H1 (cell line): ENCODE results near the gene FECH. TPM values are rescaled to one million over a fixed set of nuclear protein-coding genes. Genes with fewer than 3 reads are reported as not detected.

Source experiments
- CTBP2 ChIP-seq: IDR thresholded peaks from 2 replicates; pipeline ENCODE4 v1.7.0; 2011; ENCODE audit warnings: borderline replicate concordance, mild to moderate bottlenecking, moderate library complexity, mixed read lengths, low read length; ENCODE audit not compliant: insufficient read depth, insufficient read length
- KDM4A ChIP-seq: IDR thresholded peaks from one replicate; pipeline ENCODE4 v1.7.1; 2012; ENCODE audit warnings: low read depth, mild to moderate bottlenecking, moderate library complexity, low read length, inconsistent platforms; ENCODE audit not compliant: severe bottlenecking
- PHF8 ChIP-seq: fragments of 200-600 bp; sonication (generic); conservative IDR thresholded peaks from 2 replicates; pipeline ENCODE4 v1.7.1; 2012; ENCODE audit warnings: low read depth, mild to moderate bottlenecking, inconsistent platforms, low read length, moderate library complexity
- SIN3A ChIP-seq, 2 experiments: IDR thresholded peaks in 1 of 2; conservative IDR thresholded peaks in 1 of 2; 2 replicates each; pipeline ENCODE4 v1.6.1; 2011 to 2012; ENCODE audit warnings: low read length in 2 of 2, improper control_type of control experiment in 1 of 2, low read depth in 1 of 2, mild to moderate bottlenecking in 1 of 2
- SP2 ChIP-seq: IDR thresholded peaks from 2 replicates; pipeline ENCODE4 v1.6.1; 2012; ENCODE audit warnings: mild to moderate bottlenecking, low read length, inconsistent platforms
- TCF12 ChIP-seq: IDR thresholded peaks from 2 replicates; pipeline ENCODE4 v1.6.1; 2011; ENCODE audit warnings: low read depth, mild to moderate bottlenecking, low read length
- TEAD4 ChIP-seq: IDR thresholded peaks from 2 replicates; pipeline ENCODE4 v1.6.1; 2012; ENCODE audit warnings: low read depth, low read length, inconsistent platforms, mixed read lengths
- polyA plus RNA-seq, 7 experiments: library from polyadenylated mRNA; depleted of rRNA in 3 of 7; stranded (reverse) in 5 of 7; unstranded in 2 of 7; fragments of >200 nt in 5 of 7; fragments of 200-250 nt in 2 of 7; gene quantifications; 1 replicate in 5 of 7; 2 replicates in 1 of 7; 4 replicates in 1 of 7; pipeline versions ENCODE4 v1.2.1 to v1.2.3, GENCODE V29; 2011 to 2013; ENCODE audit warnings: missing spikeins in 2 of 7, mixed read lengths in 2 of 7
- total RNA-seq: library from RNA; stranded (reverse); fragmentation: NEBNext Ultra II Directional; extraction: Animal tissue kit (Norgen Biotek cat#: 25700); gene quantifications from 2 replicates; pipeline ENCODE4 v1.2.1, GENCODE V29; 2021
- TF ChIP-seq, protein P1 (sequence below): fragments of 300-600 bp; sonication (generic); IDR thresholded peaks from 2 replicates; pipeline ENCODE4 v1.7.1; 2012; ENCODE audit warnings: low read length, moderate library complexity, mild to moderate bottlenecking, inconsistent platforms; ENCODE audit not compliant: insufficient replicate concordance
- TF ChIP-seq, protein P2 (sequence below), 3 experiments: IDR thresholded peaks; 1 replicate in 2 of 3; 2 replicates in 1 of 3; pipeline versions ENCODE4 v1.5.1 to v1.6.1; 2011; ENCODE audit warnings: low read length in 3 of 3, mild to moderate bottlenecking in 3 of 3, inconsistent platforms in 2 of 3, low read depth in 1 of 3, moderate library complexity in 1 of 3; ENCODE audit not compliant: insufficient read depth in 1 of 3; ENCODE audit errors: control extremely low read depth in 1 of 3

Gene FECH
- total and polyA plus RNA-seq, 2 of the 8 experiments (the other 6 are each of a cell fraction or from before 2014, with no cell fraction given): 13.1 to 26.6 TPM

- TF ChIP-seq, protein P1, sequence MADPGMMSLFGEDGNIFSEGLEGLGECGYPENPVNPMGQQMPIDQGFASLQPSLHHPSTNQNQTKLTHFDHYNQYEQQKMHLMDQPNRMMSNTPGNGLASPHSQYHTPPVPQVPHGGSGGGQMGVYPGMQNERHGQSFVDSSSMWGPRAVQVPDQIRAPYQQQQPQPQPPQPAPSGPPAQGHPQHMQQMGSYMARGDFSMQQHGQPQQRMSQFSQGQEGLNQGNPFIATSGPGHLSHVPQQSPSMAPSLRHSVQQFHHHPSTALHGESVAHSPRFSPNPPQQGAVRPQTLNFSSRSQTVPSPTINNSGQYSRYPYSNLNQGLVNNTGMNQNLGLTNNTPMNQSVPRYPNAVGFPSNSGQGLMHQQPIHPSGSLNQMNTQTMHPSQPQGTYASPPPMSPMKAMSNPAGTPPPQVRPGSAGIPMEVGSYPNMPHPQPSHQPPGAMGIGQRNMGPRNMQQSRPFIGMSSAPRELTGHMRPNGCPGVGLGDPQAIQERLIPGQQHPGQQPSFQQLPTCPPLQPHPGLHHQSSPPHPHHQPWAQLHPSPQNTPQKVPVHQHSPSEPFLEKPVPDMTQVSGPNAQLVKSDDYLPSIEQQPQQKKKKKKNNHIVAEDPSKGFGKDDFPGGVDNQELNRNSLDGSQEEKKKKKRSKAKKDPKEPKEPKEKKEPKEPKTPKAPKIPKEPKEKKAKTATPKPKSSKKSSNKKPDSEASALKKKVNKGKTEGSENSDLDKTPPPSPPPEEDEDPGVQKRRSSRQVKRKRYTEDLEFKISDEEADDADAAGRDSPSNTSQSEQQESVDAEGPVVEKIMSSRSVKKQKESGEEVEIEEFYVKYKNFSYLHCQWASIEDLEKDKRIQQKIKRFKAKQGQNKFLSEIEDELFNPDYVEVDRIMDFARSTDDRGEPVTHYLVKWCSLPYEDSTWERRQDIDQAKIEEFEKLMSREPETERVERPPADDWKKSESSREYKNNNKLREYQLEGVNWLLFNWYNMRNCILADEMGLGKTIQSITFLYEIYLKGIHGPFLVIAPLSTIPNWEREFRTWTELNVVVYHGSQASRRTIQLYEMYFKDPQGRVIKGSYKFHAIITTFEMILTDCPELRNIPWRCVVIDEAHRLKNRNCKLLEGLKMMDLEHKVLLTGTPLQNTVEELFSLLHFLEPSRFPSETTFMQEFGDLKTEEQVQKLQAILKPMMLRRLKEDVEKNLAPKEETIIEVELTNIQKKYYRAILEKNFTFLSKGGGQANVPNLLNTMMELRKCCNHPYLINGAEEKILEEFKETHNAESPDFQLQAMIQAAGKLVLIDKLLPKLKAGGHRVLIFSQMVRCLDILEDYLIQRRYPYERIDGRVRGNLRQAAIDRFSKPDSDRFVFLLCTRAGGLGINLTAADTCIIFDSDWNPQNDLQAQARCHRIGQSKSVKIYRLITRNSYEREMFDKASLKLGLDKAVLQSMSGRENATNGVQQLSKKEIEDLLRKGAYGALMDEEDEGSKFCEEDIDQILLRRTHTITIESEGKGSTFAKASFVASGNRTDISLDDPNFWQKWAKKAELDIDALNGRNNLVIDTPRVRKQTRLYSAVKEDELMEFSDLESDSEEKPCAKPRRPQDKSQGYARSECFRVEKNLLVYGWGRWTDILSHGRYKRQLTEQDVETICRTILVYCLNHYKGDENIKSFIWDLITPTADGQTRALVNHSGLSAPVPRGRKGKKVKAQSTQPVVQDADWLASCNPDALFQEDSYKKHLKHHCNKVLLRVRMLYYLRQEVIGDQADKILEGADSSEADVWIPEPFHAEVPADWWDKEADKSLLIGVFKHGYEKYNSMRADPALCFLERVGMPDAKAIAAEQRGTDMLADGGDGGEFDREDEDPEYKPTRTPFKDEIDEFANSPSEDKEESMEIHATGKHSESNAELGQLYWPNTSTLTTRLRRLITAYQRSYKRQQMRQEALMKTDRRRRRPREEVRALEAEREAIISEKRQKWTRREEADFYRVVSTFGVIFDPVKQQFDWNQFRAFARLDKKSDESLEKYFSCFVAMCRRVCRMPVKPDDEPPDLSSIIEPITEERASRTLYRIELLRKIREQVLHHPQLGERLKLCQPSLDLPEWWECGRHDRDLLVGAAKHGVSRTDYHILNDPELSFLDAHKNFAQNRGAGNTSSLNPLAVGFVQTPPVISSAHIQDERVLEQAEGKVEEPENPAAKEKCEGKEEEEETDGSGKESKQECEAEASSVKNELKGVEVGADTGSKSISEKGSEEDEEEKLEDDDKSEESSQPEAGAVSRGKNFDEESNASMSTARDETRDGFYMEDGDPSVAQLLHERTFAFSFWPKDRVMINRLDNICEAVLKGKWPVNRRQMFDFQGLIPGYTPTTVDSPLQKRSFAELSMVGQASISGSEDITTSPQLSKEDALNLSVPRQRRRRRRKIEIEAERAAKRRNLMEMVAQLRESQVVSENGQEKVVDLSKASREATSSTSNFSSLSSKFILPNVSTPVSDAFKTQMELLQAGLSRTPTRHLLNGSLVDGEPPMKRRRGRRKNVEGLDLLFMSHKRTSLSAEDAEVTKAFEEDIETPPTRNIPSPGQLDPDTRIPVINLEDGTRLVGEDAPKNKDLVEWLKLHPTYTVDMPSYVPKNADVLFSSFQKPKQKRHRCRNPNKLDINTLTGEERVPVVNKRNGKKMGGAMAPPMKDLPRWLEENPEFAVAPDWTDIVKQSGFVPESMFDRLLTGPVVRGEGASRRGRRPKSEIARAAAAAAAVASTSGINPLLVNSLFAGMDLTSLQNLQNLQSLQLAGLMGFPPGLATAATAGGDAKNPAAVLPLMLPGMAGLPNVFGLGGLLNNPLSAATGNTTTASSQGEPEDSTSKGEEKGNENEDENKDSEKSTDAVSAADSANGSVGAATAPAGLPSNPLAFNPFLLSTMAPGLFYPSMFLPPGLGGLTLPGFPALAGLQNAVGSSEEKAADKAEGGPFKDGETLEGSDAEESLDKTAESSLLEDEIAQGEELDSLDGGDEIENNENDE: no peak
- TF ChIP-seq SIN3A (conservative IDR thresholded peaks at IDR 0.05 in 1 of 2, IDR thresholded peaks at IDR 0.05 in 1 of 2; ENCODE audit: low read depth in 1 of 2, low read length in 2 of 2) (no peak), TEAD4 (no peak), PHF8 (no peak), CTBP2 (no peak), KDM4A (no peak), SP2 (no peak), TCF12 (no peak)
- TF ChIP-seq, protein P2, sequence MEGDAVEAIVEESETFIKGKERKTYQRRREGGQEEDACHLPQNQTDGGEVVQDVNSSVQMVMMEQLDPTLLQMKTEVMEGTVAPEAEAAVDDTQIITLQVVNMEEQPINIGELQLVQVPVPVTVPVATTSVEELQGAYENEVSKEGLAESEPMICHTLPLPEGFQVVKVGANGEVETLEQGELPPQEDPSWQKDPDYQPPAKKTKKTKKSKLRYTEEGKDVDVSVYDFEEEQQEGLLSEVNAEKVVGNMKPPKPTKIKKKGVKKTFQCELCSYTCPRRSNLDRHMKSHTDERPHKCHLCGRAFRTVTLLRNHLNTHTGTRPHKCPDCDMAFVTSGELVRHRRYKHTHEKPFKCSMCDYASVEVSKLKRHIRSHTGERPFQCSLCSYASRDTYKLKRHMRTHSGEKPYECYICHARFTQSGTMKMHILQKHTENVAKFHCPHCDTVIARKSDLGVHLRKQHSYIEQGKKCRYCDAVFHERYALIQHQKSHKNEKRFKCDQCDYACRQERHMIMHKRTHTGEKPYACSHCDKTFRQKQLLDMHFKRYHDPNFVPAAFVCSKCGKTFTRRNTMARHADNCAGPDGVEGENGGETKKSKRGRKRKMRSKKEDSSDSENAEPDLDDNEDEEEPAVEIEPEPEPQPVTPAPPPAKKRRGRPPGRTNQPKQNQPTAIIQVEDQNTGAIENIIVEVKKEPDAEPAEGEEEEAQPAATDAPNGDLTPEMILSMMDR (IDR thresholded peaks at IDR 0.05; ENCODE audit: control extremely low read depth in 1 of 3, insufficient read depth in 1 of 3, low read depth in 1 of 3, low read length in 3 of 3): no peak
These were observed 70.4 kb downstream of the FECH start (continued) for GRCh38 chr18:57516056-57516455.
